HG02588 (cell line): ENCODE data around the gene KRTAP10-8.
"Not testable (repeated sequence)": the region's sequence is repeated elsewhere in the genome, so short reads cannot be mapped to it uniquely, and the experiment has no call there.

Experiments
- ATAC-seq: cut with Tn5 transposase; IDR thresholded peaks from one replicate; pipeline ENCODE4 v1.9.1; 2021; ENCODE audit warnings: mild to moderate bottlenecking, moderate library complexity; ENCODE audit not compliant: unreplicated experiment

The KRTAP10-8 gene

GRCh38 chr21:44579056-44579832, 32.6 kb upstream of the KRTAP10-8 start:
- no peak for ATAC-seq

DNA sequence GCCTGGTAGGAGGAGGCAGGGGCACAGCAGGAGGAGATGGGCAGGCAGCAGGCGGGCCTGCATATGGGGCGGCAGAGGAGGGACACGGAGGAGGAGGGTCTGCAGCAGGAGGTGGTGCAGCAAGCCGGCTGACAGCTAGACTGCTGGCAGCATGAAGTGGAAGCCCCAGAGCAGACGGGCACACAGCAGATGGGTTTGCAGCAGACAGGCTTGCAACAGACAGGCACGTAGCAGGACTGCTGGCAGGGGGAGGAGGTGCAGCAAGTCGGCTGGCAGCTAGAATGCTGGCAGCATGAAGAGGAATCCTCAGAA, 32.1 kb upstream of the KRTAP10-8 start:
- ATAC-seq: no peak

- not testable (repeated sequence) for ATAC-seq
Measured at GRCh38 chr21:44580231-44580821, 31.6 kb upstream of the KRTAP10-8 start, which contains the start of gene KRTAP10-5. TSS of gene KRTAP10-5 (minus strand) at chr21:44580604. CDS start at chr21:44580578, 26 bp downstream.

- ATAC-seq: no peak
Measured at GRCh38 chr21:44581158-44581557, 30.7 kb upstream of the KRTAP10-8 start.

DNA sequence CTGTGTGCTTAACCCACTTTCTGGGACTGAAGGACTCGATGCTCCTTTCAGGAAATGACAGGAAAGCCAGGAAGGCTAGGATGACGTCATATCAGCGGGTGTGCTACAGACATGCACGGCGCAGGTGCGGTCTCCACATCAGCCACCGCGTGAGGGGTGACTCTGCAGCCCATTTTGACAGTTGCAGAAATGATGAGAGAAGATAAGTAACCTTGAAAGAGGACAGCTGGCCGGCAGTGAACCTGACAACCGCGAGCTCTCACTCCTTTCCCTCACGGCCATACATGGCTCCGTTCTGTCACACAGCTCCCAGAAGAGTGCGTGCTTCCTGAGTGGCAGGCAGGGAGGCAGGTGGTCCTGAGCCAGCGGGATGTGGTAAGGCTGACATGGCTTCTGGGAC, 29.8 kb upstream of the KRTAP10-8 start:
- no peak for ATAC-seq

GRCh38 chr21:44583089-44583799, 28.6 kb upstream of the KRTAP10-8 start:
- ATAC-seq: no peak

GRCh38 chr21:44583800-44584147, 28.1 kb upstream of the KRTAP10-8 start:
- no peak for ATAC-seq

DNA sequence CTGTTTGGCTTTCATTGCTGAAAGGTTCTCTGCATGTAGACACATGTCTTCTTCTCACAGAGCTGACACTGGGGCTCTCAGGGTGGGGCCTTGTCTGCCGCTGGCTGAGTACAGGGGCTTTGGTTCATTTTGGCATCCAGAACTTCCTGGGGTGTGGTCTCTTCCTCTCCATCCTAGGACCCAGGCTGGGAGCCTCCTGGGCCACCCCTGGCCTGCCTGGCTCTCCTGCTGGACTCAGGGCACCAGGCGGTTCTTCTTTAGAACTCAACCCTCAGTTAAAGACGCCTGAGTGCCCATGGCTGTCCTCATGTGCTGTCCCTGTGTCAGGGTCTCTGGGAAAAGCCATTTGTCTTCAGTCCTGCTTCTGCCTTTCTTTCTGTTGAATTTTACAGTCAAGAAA, 26.0 kb upstream of the KRTAP10-8 start:
- no peak for ATAC-seq

DNA sequence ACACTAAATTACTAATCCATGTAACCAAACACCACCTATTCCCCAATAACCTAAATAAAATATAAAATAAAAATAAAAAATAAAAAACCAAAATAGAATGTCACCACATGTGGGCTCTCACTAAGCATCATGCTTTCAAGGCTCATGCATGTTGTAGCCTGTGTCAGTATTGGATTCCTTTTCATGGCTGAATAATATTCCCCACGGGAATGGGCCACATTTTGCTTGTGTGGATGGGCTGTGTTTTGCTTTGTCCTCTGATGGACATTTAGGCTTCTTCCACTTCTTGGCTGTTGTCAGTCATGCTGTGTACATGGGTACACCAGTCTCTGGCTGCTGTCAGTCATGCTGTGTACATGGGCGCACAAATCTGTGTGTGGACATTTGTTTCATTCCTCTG, 22.8 kb upstream of the KRTAP10-8 start:
- no peak for ATAC-seq

DNA sequence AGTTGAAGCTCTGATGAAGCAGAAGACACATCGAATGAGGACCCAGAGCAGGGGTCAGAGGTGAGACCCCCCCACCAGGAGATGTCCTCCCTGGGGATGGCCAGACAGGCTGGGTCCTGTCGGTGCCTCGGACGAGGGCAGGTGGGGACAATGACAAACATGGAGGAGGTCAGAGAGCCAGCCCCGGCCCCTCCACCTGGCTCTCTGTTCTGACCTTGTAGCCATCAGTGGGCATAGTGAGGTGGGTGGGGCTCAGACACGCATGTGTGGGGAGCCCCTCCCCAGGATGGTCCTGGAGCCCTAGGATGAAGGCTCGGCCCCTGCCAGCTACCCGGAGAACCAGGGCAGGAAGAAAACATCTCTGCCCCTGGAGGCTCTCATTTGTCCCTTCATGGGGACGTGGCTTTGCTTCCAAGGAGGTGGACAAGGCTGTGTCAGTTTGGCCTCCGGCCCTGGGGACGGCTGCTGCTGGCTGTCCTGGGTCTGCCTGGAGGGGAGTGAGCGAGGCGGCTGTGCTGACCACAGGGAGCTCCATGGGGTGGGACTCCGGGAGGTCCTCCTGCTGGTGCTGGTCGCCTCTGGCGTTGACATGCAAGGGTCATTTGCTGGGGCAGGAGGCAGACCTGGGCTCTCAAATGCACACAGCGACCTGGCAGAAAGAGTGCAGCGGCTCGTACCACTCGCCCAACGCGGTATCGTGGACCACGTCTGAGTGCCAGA, 22.1 kb upstream of the KRTAP10-8 start:
- no peak for ATAC-seq

DNA sequence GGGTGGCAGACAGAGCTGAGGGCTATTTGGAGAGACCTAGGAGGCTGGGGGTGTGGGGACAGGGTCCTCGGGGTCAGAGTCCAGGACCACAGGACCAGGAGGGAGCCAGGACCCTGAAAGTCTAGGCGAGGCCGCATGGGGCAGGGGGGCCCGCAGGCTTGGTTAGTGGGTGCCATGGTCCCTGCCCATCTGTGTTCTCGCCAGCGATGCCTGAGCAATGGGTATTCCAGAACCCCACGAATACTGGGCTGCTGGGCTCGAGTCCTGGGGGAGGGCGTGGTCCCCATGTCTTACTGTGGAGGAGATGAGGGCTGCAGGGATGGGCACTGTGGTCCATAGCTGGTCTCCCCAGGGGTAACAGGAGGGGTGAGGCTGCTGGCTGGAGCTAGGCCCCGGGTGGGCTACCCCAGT, 21.6 kb upstream of the KRTAP10-8 start:
- no peak for ATAC-seq

DNA sequence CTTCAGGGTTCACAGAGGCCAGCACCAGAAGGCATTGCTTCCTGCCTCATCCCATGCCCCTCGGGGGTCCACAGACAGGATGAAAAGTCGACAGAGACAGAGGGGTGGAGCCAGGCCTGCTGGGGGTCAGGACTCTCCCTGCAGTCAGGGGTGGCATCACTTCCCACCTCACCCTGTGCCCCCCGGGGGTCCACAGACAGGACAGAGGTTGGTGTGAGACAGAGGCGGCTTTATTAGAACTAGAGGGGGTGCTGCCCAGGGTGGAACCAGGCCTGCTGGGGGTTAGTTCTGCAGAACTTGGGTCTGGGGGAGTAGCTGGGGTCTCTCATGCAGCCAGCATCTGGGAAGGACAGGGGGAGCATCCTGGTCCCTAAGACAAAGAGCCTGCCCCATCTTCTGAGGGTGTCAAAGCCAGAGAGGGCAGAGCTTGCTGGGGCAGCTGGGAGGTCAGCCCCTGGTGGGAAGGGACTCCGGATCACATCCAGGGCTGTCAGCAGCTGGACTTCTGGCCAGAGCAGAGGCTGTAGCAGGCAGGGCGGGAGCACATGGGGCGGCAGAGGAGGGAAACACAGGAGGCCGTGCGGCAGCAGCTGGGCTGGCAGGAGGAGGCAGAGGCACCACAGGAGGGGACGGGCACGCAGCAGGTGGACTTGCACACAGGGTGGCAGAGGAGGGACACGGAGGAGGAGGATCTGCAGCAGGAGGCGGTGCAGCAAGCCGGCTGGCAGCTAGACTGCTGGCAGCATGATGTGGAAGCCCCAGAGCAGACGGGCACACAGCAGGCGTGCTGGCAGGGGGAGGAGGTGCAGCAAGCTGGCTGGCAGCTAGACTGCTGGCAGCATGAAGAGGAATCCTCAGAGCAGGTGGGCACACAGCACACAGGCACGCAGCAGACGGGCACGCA, 20.7 kb upstream of the KRTAP10-8 start:
- ATAC-seq: not testable (repeated sequence)

DNA sequence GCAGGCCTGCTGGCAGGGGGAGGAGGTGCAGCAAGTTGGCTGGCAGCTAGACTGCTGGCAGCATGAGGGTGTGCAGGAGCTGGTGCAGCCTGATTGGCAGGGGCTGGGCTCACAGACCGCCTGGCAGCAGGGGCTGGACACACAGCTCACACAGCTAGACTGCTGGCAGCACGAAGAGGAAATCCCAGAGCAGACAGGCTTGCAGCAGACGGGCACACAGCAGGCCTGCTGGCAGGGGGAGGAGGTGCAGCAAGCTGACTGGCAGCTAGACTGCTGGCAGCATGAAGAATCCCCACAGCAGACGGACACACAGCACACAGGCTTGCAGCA, 20.1 kb upstream of the KRTAP10-8 start:
- not testable (repeated sequence) for ATAC-seq

- ATAC-seq: no peak
Measured at GRCh38 chr21:44592446-44593311, 19.2 kb upstream of the KRTAP10-8 start, which contains the start of gene KRTAP10-6. TSS of gene KRTAP10-6 (minus strand) at chr21:44592505. CDS start at chr21:44592484, 21 bp downstream.

DNA sequence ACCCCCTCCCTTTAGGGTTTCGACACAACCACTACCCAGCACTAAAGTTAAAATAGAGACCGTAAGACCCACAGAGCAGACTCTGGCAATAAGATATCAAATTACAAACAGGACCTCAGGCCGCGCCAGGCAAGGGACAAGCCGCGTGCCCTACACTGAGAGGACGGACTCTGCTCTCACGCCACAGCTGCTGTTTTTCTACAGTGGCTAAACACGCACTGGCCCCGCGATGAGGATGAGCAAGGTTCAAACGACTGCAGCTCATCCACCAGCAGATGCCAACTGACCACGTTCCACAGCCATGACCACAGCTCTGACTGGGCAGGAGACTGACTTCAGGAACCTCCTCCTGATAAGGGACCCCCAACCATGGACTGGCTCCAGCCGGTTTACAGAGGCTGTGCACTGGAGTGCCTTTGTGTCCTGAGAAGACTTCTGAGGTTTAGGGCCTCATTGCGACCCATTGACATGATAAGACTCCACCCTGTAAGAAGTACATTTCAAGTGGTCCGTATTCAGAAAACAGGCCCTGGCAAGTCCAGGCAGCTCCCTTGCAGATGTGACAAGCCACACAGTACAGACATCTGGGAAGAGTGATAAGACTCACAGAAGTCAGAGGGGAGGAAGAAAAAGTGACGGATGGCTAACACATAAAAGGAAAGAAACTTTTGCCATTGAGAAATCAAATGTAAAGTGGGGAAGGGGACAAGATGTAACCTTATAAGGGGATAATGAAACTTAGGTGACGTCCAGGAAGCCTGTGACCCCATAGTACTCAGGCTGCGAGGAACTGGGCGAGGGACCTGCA, 18.1 kb upstream of the KRTAP10-8 start:
- no peak for ATAC-seq

DNA sequence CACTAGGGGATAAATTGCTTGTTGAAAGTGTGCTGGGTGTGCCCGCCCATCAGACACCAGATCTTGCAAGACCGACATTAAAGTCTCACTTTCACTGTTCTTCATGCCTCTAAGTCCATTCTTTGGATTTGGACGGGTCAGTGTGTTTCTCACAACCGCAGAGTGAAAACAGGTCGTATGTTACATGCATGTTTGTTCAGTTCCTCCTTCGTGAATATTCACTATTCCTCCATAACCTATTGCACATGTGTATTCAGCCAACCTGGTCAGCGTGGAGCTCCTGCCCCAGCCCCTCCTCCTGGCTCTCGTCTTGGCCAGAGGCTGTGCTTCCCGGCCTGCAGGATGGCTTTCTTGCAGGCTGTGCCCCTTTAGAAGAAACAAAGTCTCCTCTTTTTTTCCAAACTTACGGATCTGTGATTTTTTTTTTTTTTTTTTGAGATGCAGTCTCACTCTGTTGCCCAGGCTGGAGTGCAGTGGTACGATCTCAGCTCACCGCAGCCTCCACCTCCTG, 17.4 kb upstream of the KRTAP10-8 start:
- no peak for ATAC-seq

DNA sequence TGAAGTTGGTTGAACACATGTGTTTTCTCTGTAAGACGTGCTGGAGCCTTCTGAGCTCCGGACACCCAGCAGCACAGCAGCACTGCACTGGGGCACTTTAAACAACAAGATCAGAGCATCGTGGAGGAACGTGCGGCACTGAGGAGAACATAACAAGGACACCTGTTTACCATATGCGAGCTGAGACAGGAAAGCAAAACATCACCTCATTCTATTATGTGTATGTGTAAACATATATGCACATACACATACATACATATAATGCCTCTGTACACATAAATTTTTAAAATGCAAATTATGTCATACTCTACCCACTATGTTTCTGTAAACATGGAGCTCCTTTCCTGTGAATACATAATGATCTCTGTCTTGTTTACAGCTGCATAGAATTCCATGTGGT, 16.4 kb upstream of the KRTAP10-8 start:
- no peak for ATAC-seq

- ATAC-seq: no peak
Measured at GRCh38 chr21:44596068-44596725, 15.7 kb upstream of the KRTAP10-8 start.
